HG03196 (cell line): ENCODE data around the gene DPP9.

Experiments used
- ATAC-seq: cut with Tn5 transposase; IDR thresholded peaks from one replicate; pipeline ENCODE4 v1.9.1; 2021; ENCODE audit not compliant: unreplicated experiment

The DPP9 gene

GRCh38 chr19:4660993-4661392, 62.6 kb downstream of the DPP9 start:
- no peak for ATAC-seq

DNA sequence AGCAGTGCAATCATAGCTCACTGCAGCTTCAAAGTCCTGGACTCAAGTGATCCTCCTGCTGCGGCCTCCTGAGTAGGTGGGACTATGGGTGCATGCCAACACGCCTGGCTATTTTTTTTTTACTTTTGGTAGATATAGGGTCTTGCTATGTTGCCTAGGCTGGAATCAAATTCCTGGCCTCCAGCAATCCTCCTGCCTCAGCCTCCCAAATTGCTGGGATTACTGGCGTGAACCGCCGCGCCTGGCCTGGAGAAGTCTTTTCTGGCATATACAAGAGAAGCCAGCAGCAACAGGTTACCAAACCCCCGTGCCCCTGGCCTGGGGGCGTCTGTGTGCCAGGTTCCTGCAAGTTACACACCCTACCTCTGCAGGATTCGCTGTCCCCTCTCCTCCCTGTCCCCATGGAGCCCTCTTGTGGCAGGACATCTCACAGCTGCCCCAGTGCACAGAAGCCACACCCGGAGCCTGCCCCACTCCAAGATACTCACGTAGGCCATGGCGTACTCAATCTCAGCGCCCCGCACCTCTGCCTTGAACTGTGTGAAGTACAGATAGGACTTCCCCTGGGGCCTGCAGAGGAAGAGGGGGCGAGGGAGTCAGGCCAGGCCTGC, 63.4 kb downstream of the DPP9 start:
- no peak for ATAC-seq

- ATAC-seq = no peak
These were observed 65.8 kb downstream of the DPP9 start for GRCh38 chr19:4657835-4658234.

DNA sequence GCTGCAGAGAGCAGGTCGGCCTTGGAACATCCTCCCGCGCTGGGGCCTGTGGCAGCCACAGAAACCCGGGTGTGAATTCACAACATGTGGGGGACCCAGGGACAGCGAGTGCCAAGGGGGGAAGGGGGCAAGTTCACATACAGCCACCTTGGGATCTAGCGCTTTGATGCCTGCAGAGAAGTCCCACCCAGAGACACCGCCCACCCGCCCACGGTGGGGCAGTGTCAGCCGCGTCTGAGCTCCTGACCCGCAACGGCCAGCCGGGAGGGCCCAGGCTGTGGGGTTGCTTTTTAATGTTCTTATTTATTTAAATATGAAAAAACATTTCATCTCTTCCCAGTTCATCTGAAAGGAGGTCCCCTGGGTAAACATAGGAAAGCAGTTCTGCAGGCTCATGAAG, 66.4 kb downstream of the DPP9 start:
- ATAC-seq = no peak

DNA sequence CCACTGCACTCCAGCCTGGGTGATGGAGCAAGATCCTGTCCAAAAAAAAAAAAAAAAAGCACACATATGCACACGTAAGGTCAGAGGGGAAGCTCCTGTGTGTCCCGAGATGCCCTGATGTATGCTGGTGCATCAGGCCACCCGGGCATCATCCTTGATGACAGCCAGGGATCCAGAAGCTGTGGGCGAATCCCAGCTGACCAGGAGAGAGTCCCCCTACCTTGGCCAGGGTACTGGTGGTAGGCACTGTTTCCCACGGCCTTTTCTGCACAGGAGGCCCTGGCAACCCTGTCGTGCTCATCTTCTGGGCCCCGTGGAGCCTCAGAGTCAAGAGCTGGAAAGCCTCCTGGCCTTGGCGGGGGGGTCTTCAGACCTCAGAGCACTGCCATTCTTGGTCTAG, 67.5 kb downstream of the DPP9 start:
- no peak for ATAC-seq

DNA sequence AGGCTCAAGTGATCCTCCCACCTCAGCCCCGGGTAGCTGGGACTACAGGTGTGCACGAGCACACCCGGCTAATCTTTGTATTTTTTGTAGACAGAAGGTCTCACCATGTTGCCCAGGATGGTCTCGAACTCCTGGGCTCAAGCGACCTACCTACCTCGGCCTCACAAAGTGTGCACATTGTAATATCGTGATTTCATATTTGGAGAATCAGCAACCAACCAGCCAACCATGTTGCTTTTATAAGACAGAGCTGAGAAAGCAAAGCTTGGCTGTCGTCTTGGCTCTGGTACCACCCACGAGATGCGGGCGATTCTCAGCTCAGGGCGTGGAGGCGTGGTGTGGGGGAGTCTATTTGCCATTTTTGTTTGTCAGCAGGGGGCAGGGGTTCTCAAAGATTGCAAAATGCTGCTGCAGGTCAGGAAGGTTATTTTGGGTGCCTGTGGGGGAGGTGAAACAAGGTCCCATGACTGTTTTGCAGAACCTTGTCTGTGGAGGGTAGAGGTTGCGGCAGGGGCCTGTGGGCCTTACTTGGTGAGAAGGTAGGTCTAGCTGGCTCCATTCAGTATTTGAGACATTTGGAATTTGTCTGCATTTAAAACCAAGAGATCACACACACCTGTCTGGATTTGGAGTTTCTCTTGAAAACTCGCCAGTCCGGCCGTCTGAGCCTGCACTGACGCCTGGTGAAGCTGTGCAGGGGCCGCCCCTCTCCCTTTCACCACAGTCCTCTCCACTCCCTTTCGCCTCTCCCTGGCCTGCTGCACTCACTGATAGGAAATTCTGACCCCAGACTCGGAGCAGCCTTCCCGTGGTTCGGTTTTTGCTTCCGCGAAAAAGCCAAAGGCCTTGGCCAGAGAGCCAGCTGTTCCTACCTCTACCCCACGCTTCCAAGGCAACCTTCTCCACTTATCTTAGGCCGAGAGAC, 68.9 kb downstream of the DPP9 start:
- ATAC-seq = no peak

DNA sequence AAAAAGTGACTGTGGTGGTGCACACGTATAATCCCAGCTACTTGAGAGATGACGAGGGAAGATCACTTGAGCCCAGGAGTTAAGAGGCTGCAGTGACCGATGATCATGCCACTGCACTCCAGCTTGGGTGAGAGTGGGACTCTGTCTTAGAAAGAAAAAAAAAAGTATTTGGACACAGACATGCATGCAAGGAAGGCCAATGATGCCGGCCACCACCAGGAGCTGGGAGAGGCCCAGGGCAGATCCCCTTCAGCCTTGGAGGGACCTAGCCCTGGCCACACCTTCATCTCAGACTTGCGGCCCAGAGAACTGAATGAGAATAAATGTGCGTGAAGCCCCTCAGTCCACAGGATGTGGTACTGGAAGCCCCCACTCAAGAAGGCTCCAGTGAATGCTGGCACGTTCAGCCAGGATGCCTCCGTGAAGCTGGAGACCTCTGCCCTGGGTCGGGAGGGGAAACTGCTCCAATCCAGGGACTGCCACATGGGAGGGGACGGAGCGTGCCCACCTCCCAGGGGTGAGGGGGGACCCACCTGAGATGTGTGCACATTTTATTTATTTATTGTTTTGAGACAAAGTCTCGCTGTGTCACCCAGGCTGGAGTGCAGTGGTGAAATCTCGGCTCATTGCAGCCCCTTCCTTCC, 69.7 kb downstream of the DPP9 start:
- ATAC-seq = no peak

DNA sequence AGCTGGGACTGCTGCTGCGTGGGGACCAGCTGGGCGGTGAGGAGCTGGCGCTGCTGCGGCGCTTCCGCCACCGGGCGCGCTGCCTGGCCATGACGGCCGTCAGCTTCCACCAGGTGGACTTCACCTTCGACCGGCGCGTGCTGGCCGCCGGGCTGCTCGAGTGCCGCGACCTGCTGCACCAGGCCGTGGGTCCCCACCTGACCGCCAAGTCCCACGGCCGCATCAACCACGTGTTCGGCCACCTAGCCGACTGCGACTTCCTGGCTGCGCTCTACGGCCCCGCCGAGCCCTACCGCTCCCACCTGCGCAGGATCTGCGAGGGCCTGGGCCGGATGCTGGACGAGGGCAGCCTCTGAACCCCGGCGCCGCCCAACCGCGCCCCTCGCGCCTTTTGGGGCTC, 71.6 kb downstream of the DPP9 start:
- ATAC-seq = no peak

DNA sequence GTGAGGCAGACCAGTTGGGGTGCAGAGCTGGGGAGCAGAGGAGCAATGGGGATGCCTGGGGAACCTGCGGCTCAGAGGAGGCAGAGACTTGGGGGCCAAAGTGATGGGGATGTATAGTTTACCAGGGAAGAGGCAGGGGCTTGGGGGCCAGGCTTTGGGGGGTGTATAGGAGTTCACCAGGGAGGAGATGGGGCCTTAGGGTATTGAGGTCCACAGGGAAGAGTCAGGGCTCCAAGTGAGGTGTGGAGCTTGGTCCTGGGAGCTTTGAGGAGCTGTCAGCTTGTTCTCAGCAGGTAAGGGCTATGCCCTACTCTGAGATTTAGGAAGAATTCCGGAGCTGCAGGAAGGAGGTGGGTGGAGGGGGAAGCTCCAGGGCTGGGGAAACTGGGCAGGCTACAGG, 73.5 kb downstream of the DPP9 start:
- ATAC-seq = no peak

DNA sequence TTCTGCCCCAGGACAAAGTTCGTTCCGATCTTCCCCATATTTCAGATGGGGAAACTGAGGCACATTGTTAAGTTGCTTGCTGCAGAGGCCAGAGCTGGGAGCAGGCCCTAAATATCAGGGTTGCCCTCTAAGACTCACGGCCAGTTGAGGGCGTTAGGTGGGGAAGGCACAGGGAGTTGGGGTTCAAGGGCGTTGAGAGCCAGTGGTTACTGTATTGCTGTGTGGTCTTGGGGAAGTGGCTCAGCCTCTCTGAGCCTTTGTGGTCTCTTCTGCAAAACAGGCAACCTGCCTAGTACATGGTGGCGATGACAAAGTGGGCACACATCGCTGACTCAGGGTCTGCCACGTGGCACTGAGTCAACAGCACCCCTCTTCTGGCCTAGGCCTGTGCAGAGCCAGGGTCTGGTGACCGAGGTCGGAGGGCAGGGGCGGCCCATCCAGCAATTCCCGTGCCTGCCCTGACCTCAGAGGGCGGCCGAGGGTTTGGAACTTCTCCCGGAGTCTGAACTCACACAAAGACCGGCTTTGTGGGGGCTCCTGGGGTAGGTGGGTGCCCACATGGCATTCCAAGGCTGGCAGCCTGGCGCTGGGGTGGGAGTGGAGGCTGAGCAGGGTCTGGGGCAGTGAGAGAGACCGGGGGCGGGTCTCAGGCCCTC, 74.1 kb downstream of the DPP9 start:
- ATAC-seq = no peak

DNA sequence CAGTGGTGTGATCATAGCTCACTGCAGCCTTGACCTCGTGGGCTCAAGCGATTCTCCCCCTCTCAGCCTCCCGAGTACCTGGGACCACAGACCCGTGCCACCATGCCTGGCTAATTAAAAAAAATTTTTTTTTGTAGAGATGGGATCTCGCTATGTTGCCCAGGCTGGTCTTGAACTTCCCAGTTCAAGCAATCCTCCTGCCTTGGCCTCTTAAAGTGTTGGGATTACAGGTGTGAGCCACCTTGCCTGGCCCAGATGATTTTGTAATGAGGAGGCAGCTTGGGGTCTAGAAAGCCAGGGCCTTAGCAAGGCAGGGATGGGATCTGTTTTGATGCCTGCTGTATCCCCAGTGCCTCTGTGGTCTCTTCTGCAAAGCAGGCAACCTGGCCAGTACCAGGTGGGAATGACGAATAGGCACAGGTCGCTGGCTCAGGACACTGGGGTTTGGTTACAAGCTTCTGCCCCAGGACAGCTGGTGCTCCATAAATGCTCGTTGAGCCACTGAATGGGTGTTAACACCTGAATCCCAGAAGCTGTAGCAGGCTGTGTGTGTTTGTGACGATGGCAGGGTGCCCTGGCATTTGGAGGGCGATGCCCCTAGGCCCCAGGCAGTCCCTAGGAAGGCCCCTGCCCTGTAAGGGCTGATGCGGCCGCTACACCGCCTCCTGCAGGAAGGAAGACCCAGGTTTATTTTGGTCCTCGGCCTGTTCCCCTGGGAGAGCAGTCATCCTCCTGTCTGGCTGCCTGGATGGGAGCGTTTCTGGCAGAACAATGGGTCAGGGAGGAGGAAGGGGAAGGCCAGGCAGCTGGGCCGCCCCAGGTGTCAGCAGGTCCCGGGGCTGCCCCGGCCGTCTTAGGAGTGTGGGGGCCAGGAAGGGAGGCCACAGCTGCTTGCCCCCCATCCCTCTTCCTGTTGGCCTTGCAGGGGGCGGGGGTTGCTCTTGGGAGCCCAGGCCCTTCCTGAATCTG, 75.7 kb downstream of the DPP9 start:
- no peak for ATAC-seq

GRCh38 chr19:4645718-4646117, 77.9 kb downstream of the DPP9 start:
- ATAC-seq = no peak

- no peak for ATAC-seq
These were observed 81.0 kb downstream of the DPP9 start for GRCh38 chr19:4642625-4643024.

DNA sequence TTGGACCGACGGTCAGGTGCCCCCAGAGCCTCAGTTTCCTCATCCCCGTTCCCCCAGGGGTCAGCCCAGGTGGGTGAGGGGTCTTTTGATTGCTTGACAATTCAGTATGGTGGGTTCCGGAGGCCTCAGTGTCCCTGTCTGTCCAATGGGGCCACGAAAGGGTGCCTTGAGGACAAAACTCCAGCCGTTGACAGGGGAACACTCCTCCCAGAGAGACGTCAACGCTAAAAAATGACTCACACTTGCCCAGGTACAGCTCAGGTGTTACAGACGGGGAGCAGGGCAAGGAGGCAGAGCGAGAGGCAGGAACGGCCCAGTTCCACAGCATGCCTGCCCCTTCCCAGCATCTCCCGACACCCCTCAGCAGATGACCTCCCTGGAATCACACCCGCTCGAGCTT, 82.5 kb downstream of the DPP9 start:
- ATAC-seq = no peak

DNA sequence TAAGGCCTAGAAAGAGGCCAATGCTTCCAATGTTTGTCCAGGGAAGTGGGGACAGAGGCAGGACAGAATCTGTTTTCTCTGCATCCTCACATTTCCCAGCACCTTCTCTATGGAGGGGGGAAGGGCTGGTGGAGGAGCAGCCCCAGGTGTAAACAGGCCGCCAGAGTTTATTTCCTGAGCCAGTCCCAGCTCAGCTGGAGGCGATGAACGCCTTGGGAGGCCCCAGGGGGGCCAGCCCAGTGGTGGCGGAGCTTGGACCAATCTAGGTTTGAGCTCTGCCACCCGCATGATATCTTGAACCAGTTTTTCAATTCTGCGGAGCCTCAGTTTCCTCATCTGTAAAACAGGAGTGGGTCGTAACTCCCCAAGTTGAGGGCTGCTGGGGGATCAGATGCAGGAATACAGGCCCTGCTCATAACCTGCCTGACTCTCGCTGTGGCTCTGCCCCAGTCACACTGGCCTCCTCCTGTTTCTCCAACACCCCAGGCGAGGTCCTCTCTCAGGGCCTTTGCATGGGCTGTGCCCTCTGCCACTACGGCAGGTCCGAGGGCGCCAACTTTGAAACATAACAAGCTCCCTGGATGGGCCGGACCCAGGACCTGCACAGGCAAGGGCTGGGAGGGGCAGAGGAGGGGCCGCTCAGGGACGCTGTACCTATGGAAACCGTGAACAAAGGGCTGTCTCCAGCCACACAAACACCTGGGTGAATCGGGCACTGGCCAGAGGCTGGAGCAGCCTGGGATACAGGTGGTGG, 83.2 kb downstream of the DPP9 start:
- ATAC-seq = no peak

DNA sequence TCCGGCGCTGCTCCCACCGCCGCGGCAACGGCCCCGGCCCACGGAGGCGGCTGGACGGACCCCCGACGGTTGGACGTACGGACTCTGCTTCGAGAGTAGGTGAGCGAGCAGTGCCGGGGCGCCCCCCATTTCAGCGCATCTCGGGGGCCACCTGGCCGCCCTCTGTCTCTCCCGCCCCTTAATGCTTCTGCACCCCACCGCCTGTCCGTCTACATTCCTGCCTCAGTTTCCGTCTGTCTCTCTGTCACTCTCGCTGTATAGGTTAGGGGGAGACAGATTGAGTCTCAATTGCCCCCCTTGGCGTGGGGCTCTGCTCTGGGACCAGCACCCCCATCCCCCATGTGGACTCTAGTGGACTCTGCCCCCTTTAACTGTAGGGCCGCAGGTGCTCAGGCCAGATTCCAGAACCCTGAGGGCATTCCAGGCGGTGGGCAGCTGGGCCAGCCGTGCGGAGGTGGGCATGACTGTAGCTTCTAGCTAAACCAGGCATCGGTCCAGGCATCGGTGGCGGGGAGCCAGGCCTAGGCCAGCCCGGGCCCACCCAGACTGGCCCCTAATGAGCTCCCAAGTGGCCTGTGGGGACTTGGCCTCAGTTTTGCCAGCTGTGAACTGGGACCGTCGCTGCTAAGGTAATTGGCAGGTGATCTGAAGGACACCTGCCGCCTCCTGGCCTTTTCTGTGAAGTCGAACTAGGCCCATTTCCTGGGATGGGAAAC, 84.0 kb downstream of the DPP9 start:
- ATAC-seq = peak; percentile 1

- peak; percentile 77 for ATAC-seq
These were observed 84.7 kb downstream of the DPP9 start, which contains the start of gene TNFAIP8L1 for GRCh38 chr19:4638828-4639530. Gene TNFAIP8L1, plus strand, starts transcription at chr19:4639516. Its CDS starts 12,354 bp downstream, at chr19:4651870.

DNA sequence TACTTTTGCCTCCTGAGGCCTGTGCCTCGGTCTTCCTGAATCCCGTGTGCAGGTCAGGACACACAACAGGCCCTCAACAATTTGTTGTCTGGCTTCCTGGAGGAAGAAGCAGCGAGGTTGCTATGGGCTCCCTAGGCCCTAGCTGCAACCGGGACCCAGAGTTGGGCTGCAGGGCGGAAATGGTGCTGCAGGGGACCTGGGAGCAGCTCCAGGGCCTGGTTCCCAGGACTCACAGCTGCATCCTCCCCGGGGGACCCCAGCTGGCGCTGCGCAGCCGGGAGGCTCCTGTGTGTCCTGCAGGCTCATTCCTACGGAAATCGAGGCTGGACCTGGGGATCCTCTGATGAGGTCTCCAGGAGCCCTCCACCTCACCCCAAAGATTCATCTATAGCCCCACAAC, 85.3 kb downstream of the DPP9 start:
- no peak for ATAC-seq
